GM23338 (cell line): ENCODE measurements around the gene ZNF746.

Source experiments
- CREB1 ChIP-seq: fragments of 250-450 bp; sonication (Bioruptor Pico); IDR thresholded peaks from 2 replicates; pipeline ENCODE4 v1.5.0; 2020; ENCODE audit warnings: low read depth, mild to moderate bottlenecking, moderate library complexity
- CTCF ChIP-seq, 2 experiments: fragments of 200-600 bp in 1 of 2; sonication (generic) in 1 of 2; conservative IDR thresholded peaks; 2 replicates each; pipeline versions ENCODE4 v1.5.1 to v1.6.1; 2016 to 2017; ENCODE audit warnings: antibody characterized with exemption in 2 of 2, low read depth in 2 of 2, mild to moderate bottlenecking in 2 of 2, moderate library complexity in 1 of 2
- ETS1 ChIP-seq: IDR thresholded peaks from 2 replicates; pipeline ENCODE4 v1.6.1; 2016; ENCODE audit warnings: antibody characterized with exemption
- EZH2 ChIP-seq: fragments of 200-600 bp; sonication (generic); IDR thresholded peaks from one replicate; pipeline ENCODE4 v1.8.0; 2017; ENCODE audit warnings: antibody characterized with exemption, mild to moderate bottlenecking, low read depth; ENCODE audit not compliant: unreplicated experiment
- EZH2phosphoT487 ChIP-seq: fragments of 200-600 bp; sonication (generic); IDR thresholded peaks from one replicate; pipeline ENCODE4 v1.8.1; 2018; ENCODE audit warnings: antibody characterized with exemption; ENCODE audit not compliant: unreplicated experiment
- JUNB ChIP-seq: IDR thresholded peaks from one replicate; pipeline ENCODE4 v1.6.1; 2016; ENCODE audit warnings: antibody characterized with exemption; ENCODE audit not compliant: unreplicated experiment
- NANOG ChIP-seq: IDR thresholded peaks from 2 replicates; pipeline ENCODE4 v1.6.1; 2016; ENCODE audit warnings: antibody characterized with exemption, borderline replicate concordance
- POLR2AphosphoS5 ChIP-seq: IDR thresholded peaks from 2 replicates; pipeline ENCODE4 v1.6.1; 2016; ENCODE audit warnings: antibody characterized with exemption, low read depth
- ZNF331 ChIP-seq: fragments of 250-450 bp; sonication (Bioruptor Pico); IDR thresholded peaks from 2 replicates; pipeline ENCODE4 v1.5.0; 2020; ENCODE audit warnings: low read depth, mild to moderate bottlenecking, moderate library complexity
- TF ChIP-seq, protein P1 (sequence below): IDR thresholded peaks from one replicate; pipeline ENCODE4 v1.6.1; 2018; ENCODE audit warnings: antibody characterized with exemption; ENCODE audit not compliant: unreplicated experiment

- TF ChIP-seq CTCF (conservative IDR thresholded peaks at IDR 0.05; ENCODE audit: low read depth in 2 of 2) (peak; percentile 33 to 37; a peak in 3 of 4 replicates), JUNB (no peak), POLR2AphosphoS5 (no peak), EZH2 (no peak), CREB1 (CRISPR knock-in tag) (no peak), EZH2phosphoT487 (no peak), ZNF331 (no peak), NANOG (no peak), ETS1 (no peak)
- TF ChIP-seq, protein P1, sequence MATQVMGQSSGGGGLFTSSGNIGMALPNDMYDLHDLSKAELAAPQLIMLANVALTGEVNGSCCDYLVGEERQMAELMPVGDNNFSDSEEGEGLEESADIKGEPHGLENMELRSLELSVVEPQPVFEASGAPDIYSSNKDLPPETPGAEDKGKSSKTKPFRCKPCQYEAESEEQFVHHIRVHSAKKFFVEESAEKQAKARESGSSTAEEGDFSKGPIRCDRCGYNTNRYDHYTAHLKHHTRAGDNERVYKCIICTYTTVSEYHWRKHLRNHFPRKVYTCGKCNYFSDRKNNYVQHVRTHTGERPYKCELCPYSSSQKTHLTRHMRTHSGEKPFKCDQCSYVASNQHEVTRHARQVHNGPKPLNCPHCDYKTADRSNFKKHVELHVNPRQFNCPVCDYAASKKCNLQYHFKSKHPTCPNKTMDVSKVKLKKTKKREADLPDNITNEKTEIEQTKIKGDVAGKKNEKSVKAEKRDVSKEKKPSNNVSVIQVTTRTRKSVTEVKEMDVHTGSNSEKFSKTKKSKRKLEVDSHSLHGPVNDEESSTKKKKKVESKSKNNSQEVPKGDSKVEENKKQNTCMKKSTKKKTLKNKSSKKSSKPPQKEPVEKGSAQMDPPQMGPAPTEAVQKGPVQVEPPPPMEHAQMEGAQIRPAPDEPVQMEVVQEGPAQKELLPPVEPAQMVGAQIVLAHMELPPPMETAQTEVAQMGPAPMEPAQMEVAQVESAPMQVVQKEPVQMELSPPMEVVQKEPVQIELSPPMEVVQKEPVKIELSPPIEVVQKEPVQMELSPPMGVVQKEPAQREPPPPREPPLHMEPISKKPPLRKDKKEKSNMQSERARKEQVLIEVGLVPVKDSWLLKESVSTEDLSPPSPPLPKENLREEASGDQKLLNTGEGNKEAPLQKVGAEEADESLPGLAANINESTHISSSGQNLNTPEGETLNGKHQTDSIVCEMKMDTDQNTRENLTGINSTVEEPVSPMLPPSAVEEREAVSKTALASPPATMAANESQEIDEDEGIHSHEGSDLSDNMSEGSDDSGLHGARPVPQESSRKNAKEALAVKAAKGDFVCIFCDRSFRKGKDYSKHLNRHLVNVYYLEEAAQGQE: no peak
These were observed 23.1 kb downstream of the ZNF746 start for GRCh38 chr7:149474309-149475120.
